Head of caudate nucleus (tissue), 42 donors: ENCODE results near the gene SEMA6A.

Source experiments
- DNase-seq, 42 donors: peaks; one replicate each; pipeline versions ENCODE4 v3.0.0 to v3.0.0-alpha.2; 2020 to 2021; ENCODE audit warnings: mixed read lengths in 7 of 42
- intact Hi-C: fragments of 100-400 bp; cut with DNase I; formaldehyde crosslinking; loops from one replicate; pipeline ENCODE4 v1.15.0; 2022

The SEMA6A gene

DNA sequence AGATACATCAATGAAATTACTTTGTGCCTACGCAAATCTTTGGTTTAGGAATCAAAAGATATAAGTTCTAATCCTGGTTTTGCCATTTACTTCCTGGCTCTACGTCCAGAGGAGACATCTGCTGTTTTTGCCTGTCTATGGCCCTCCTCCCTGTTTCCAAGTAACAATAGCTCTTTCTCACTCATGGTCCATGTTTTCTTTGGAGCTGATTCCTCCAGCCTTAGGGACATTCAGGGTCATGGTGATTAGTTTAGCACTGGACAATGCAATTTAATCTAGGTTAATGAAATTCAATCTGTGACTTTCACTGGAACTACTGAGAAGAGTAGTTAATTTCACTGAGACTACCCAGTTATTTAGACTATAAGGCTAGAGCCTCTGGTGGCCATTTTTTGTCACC lies 170.6 kb downstream of the SEMA6A start:
- intact Hi-C loops, result no loop called here
- DNase-seq, result no peak

GRCh38 chr5:116402235-116402634 lies 172.4 kb downstream of the SEMA6A start:
- intact Hi-C loops, result no loop called here
- no peak for DNase-seq

GRCh38 chr5:116401576-116401975 lies 173.0 kb downstream of the SEMA6A start:
- no peak for DNase-seq
- intact Hi-C loops, result no loop called here

GRCh38 chr5:116396476-116397099 lies 178.0 kb downstream of the SEMA6A start:
- no peak for DNase-seq
- intact Hi-C loops, result no loop called here

DNA sequence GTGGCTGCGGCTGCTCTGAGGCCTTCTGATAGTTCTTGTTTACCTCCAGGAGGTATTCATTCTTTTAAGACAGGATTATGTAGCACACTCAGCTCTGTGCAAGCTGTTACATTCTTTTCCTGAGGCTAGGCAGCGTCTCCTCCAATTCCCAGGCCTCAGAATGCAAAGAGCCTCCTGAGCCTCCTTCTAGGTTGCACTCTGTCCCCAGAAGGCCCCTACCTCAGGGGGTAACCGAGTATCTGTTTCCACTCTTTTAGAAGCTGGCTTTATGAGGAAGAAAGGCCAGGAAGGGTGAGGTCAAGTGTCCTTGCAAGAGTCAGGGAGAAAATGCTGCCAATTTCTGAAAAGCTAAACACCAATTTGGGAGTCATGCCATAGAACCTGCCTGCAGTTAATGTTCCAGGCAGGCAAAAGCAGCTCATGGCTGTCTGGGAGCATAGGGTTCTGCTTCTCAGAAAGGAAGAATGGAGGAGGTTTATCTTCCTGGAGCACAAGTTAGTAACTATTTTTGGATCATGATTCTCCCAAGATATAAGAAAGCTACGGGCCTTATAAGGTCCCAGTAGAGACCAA lies 178.9 kb downstream of the SEMA6A start:
- DNase-seq, result no peak
- intact Hi-C loops, result no loop called here

DNA sequence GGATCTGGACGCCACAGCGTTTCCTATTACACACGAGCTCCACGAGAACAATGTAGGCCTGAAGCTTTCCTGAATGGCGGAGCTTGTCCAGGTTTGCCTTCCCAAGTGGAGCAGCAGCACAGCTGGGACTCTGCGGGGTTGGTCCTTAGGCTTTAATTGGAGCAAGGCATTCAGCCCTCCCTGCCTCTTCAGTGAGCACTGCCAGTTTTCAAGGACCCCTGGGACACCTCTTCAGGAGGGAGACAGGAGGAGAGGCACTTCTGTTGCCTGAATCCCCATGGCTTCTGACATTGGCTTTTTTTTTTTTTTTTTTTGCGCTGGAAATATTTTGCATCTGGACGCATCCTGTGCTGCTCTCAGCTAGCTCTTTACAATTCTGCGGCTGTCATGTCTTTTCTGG lies 179.4 kb downstream of the SEMA6A start:
- intact Hi-C loops, result no loop called here
- DNase-seq, result peak in 1 of 42 donors; percentile 47

- no peak for DNase-seq
- intact Hi-C loops, result no loop called here
Observed at GRCh38 chr5:116394186-116394867, 180.3 kb downstream of the SEMA6A start.
